GM12878 (cell line): ENCODE results near the gene CFAP45. TPM values are rescaled to one million over a fixed set of nuclear protein-coding genes. Genes with fewer than 3 reads are reported as not detected.

Source experiments
- CHD1 ChIP-seq: IDR thresholded peaks from 2 replicates; pipeline ENCODE4 v1.6.1; 2012; ENCODE audit warnings: low read depth, low read length, improper control_type of control experiment
- EGR1 ChIP-seq, 2 experiments: IDR thresholded peaks; 1 replicate in 1 of 2; 2 replicates in 1 of 2; pipeline ENCODE4 v1.6.1; 2011 to 2012; ENCODE audit warnings: low read depth in 2 of 2, low read length in 2 of 2, borderline replicate concordance in 1 of 2, mild to moderate bottlenecking in 1 of 2, moderate library complexity in 1 of 2
- LARP7 ChIP-seq: fragments of 450-650 bp; IDR thresholded peaks from 2 replicates; pipeline ENCODE4 v1.6.1; 2017; ENCODE audit warnings: mild to moderate bottlenecking
- POU2F2 ChIP-seq: IDR thresholded peaks from 3 replicates; pipeline ENCODE4 v1.6.1; 2011; ENCODE audit warnings: low read depth, mild to moderate bottlenecking, low read length, borderline replicate concordance
- RAD21 ChIP-seq: IDR thresholded peaks from 2 replicates; pipeline ENCODE4 v1.6.1; 2011; ENCODE audit warnings: mild to moderate bottlenecking, low read depth, low read length, moderate library complexity; ENCODE audit not compliant: insufficient read depth
- RELA ChIP-seq: fragments of 450-650 bp; IDR thresholded peaks from 2 replicates; pipeline ENCODE4 v1.8.0; 2014; ENCODE audit warnings: borderline replicate concordance; ENCODE audit not compliant: partially characterized antibody
- STAT1 ChIP-seq: fragments of 450-650 bp; conservative IDR thresholded peaks from 2 replicates; pipeline ENCODE4 v1.6.1; 2014; ENCODE audit warnings: antibody characterized with exemption, mild to moderate bottlenecking
- TCF12 ChIP-seq: IDR thresholded peaks from 2 replicates; pipeline ENCODE4 v1.6.1; 2011; ENCODE audit warnings: low read depth, mild to moderate bottlenecking, low read length
- ZNF24 ChIP-seq: fragments of 450-650 bp; IDR thresholded peaks from 2 replicates; pipeline ENCODE4 v1.6.1; 2017; ENCODE audit warnings: antibody characterized with exemption, mild to moderate bottlenecking
- polyA plus RNA-seq, 11 experiments: library from polyadenylated mRNA; depleted of rRNA in 4 of 11; unstranded in 6 of 11; stranded (reverse) in 5 of 11; fragments of >200 nt; fragmentation: Nextera tagmentation in 4 of 11; fragmentation: Illumina TruSeq in 1 of 11; extraction: Ambion mirVana in 4 of 11; extraction: Trizol in 1 of 11; gene quantifications; 1 replicate in 1 of 11; 2 replicates in 10 of 11; pipeline versions ENCODE4 v1.2.1 to v1.2.3, GENCODE V29; 2011 to 2016; ENCODE audit warnings: inconsistent platforms in 2 of 11, missing spikeins in 2 of 11, low read depth in 1 of 11
- total RNA-seq, 4 experiments: library from RNA; depleted of rRNA in 3 of 4; stranded (reverse); fragments of >200 nt in 3 of 4; fragmentation: Illumina TruSeq in 1 of 4; extraction: Trizol in 1 of 4; gene quantifications; 2 replicates each; pipeline versions ENCODE4 v1.2.1 to v1.2.3, GENCODE V29; 2013 to 2021
- TF ChIP-seq, protein P1 (sequence below), 3 experiments: IDR thresholded peaks in 2 of 3; conservative IDR thresholded peaks in 1 of 3; 2 replicates each; pipeline ENCODE4 v1.5.1; 2011; ENCODE audit warnings: low read depth in 3 of 3, low read length in 3 of 3, mild to moderate bottlenecking in 3 of 3, control low read depth in 2 of 3, moderate library complexity in 2 of 3, inconsistent platforms in 1 of 3, mixed read lengths in 1 of 3; ENCODE audit not compliant: control insufficient read depth in 2 of 3, insufficient read depth in 1 of 3; ENCODE audit errors: extremely low read depth in 1 of 3
- TF ChIP-seq, protein P2 (sequence below): fragments of 450-650 bp; IDR thresholded peaks from 2 replicates; pipeline ENCODE4 v1.6.1; 2016; ENCODE audit warnings: mild to moderate bottlenecking, moderate library complexity, borderline replicate concordance
- TF ChIP-seq, protein P3 (sequence below): IDR thresholded peaks from 2 replicates; pipeline ENCODE4 v1.6.1; 2011; ENCODE audit warnings: borderline replicate concordance, low read depth, mild to moderate bottlenecking, moderate library complexity, mixed read lengths, low read length; ENCODE audit not compliant: insufficient read depth; ENCODE audit errors: extremely low read length
- TF ChIP-seq, protein P4 (sequence below): fragments of 450-650 bp; IDR thresholded peaks from 2 replicates; pipeline ENCODE4 v1.6.1; 2016; ENCODE audit warnings: mild to moderate bottlenecking
- TF ChIP-seq, protein P5 (sequence below): fragments of 450-650 bp; conservative IDR thresholded peaks from 2 replicates; pipeline ENCODE4 v1.6.1; 2017; ENCODE audit warnings: mild to moderate bottlenecking, moderate library complexity

The CFAP45 gene
- total and polyA plus RNA-seq, 10 of the 15 experiments (the other 5 are each of a cell fraction or from before 2014, with no cell fraction given) = 0.43 to 0.91 (median 0.67) TPM

DNA sequence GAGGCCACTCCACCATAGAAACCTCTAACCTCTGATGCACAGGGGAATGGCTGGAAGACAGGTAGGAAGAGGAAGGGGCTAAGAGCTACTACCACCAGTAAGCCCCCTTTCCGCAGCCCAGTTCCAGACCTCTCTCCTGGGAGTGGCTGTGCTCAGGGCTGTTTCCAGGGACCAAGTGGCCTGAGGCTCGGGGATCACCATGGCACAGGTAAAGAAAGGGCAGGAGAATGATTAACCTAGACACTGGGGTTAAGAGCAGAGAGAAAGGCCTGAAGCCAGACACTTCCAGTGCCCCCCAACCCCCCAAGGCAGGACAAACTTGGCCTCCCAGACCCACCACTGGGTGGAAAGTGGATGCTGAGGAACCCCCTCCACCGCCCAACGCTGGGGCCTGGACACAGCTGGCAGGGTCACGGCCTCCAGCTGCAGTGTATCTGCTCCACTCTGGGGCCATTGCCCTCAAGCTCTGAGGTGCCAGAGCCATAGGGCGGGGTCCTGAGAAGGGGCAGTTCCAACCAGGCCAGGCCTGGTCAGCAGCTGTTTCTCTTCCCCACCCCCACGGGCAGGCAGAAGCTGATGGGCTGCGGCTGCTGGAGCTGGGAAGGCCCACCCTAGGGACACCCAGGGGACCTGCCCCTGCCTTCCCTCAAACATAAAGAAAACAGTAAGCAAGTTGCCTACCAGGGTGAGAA, 22.7 kb upstream of the CFAP45 start (continued):
- TF ChIP-seq, protein P1, sequence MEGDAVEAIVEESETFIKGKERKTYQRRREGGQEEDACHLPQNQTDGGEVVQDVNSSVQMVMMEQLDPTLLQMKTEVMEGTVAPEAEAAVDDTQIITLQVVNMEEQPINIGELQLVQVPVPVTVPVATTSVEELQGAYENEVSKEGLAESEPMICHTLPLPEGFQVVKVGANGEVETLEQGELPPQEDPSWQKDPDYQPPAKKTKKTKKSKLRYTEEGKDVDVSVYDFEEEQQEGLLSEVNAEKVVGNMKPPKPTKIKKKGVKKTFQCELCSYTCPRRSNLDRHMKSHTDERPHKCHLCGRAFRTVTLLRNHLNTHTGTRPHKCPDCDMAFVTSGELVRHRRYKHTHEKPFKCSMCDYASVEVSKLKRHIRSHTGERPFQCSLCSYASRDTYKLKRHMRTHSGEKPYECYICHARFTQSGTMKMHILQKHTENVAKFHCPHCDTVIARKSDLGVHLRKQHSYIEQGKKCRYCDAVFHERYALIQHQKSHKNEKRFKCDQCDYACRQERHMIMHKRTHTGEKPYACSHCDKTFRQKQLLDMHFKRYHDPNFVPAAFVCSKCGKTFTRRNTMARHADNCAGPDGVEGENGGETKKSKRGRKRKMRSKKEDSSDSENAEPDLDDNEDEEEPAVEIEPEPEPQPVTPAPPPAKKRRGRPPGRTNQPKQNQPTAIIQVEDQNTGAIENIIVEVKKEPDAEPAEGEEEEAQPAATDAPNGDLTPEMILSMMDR (IDR thresholded peaks at IDR 0.05 in 2 of 3, conservative IDR thresholded peaks at IDR 0.05 in 1 of 3; ENCODE audit: control insufficient read depth in 2 of 3, extremely low read depth in 1 of 3, insufficient read depth in 1 of 3, low read depth in 3 of 3, low read length in 3 of 3) = no peak
- no peak for TF ChIP-seq ZNF24
- TF ChIP-seq RAD21 = no peak
- TF ChIP-seq, protein P2, sequence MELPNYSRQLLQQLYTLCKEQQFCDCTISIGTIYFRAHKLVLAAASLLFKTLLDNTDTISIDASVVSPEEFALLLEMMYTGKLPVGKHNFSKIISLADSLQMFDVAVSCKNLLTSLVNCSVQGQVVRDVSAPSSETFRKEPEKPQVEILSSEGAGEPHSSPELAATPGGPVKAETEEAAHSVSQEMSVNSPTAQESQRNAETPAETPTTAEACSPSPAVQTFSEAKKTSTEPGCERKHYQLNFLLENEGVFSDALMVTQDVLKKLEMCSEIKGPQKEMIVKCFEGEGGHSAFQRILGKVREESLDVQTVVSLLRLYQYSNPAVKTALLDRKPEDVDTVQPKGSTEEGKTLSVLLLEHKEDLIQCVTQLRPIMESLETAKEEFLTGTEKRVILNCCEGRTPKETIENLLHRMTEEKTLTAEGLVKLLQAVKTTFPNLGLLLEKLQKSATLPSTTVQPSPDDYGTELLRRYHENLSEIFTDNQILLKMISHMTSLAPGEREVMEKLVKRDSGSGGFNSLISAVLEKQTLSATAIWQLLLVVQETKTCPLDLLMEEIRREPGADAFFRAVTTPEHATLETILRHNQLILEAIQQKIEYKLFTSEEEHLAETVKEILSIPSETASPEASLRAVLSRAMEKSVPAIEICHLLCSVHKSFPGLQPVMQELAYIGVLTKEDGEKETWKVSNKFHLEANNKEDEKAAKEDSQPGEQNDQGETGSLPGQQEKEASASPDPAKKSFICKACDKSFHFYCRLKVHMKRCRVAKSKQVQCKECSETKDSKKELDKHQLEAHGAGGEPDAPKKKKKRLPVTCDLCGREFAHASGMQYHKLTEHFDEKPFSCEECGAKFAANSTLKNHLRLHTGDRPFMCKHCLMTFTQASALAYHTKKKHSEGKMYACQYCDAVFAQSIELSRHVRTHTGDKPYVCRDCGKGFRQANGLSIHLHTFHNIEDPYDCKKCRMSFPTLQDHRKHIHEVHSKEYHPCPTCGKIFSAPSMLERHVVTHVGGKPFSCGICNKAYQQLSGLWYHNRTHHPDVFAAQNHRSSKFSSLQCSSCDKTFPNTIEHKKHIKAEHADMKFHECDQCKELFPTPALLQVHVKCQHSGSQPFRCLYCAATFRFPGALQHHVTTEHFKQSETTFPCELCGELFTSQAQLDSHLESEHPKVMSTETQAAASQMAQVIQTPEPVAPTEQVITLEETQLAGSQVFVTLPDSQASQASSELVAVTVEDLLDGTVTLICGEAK = no peak
- TF ChIP-seq, protein P3, sequence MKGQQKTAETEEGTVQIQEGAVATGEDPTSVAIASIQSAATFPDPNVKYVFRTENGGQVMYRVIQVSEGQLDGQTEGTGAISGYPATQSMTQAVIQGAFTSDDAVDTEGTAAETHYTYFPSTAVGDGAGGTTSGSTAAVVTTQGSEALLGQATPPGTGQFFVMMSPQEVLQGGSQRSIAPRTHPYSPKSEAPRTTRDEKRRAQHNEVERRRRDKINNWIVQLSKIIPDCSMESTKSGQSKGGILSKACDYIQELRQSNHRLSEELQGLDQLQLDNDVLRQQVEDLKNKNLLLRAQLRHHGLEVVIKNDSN = no peak
- TF ChIP-seq EGR1 (IDR thresholded peaks at IDR 0.05; ENCODE audit: borderline replicate concordance in 1 of 2, low read depth in 2 of 2, low read length in 2 of 2) = no peak
- no peak for TF ChIP-seq STAT1
- no peak for TF ChIP-seq POU2F2
- TF ChIP-seq, protein P4, sequence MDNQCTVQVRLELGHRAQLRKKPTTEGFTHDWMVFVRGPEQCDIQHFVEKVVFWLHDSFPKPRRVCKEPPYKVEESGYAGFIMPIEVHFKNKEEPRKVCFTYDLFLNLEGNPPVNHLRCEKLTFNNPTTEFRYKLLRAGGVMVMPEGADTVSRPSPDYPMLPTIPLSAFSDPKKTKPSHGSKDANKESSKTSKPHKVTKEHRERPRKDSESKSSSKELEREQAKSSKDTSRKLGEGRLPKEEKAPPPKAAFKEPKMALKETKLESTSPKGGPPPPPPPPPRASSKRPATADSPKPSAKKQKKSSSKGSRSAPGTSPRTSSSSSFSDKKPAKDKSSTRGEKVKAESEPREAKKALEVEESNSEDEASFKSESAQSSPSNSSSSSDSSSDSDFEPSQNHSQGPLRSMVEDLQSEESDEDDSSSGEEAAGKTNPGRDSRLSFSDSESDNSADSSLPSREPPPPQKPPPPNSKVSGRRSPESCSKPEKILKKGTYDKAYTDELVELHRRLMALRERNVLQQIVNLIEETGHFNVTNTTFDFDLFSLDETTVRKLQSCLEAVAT = no peak
- no peak for TF ChIP-seq RELA
- no peak for TF ChIP-seq TCF12
- TF ChIP-seq CHD1 = no peak
- TF ChIP-seq LARP7 = no peak
- TF ChIP-seq, protein P5, sequence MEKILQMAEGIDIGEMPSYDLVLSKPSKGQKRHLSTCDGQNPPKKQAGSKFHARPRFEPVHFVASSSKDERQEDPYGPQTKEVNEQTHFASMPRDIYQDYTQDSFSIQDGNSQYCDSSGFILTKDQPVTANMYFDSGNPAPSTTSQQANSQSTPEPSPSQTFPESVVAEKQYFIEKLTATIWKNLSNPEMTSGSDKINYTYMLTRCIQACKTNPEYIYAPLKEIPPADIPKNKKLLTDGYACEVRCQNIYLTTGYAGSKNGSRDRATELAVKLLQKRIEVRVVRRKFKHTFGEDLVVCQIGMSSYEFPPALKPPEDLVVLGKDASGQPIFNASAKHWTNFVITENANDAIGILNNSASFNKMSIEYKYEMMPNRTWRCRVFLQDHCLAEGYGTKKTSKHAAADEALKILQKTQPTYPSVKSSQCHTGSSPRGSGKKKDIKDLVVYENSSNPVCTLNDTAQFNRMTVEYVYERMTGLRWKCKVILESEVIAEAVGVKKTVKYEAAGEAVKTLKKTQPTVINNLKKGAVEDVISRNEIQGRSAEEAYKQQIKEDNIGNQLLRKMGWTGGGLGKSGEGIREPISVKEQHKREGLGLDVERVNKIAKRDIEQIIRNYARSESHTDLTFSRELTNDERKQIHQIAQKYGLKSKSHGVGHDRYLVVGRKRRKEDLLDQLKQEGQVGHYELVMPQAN = no peak
